Right ventricle myocardium inferior (tissue), 1 donor: ENCODE results near the gene S1PR3. TPM values are rescaled to one million over a fixed set of nuclear protein-coding genes. Genes with fewer than 3 reads are reported as not detected.
A peak's percentile ranks its signal among the peaks of the same experiment; 100 is the strongest.

Experiments
- ATAC-seq: fragments of 200-7000 bp; cut with Tn5 transposase; one replicate; pipeline ENCODE4 v1.9.1; 2020; ENCODE audit warnings: mild to moderate bottlenecking, moderate library complexity
- DNase-seq: peaks from one replicate; pipeline ENCODE4 v3.0.0; 2021; ENCODE audit errors: missing footprints
- intact Hi-C: fragments of 100-400 bp; cut with DNase I; formaldehyde crosslinking; loops from one replicate; pipeline ENCODE4 v1.11.0; 2022
- total RNA-seq: library from RNA; stranded (reverse); fragmentation: NEBNext Ultra II Directional; extraction: Animal tissue kit (Norgen Biotek cat#: 25700); gene quantifications from one replicate; pipeline ENCODE4 v1.2.1, GENCODE V29; 2021
- donor health status: DM: no; HTN: yes; CAD: no; lungs with severe emphysema.

S1PR3 gene
- total RNA-seq, 1 donor from 2014 or later = 27.5 TPM

- ATAC-seq = peak; percentile 89
- intact Hi-C loops = no loop called here
- no peak for DNase-seq
Observed at GRCh38 chr9:89046832-89047231, 55.6 kb downstream of the S1PR3 start.

GRCh38 chr9:89047667-89048066, 56.4 kb downstream of the S1PR3 start:
- intact Hi-C loops = no loop called here
- DNase-seq = no peak
- ATAC-seq = no peak

GRCh38 chr9:89048616-89049015, 57.3 kb downstream of the S1PR3 start:
- intact Hi-C loops = no loop called here
- ATAC-seq = no peak
- DNase-seq = no peak

GRCh38 chr9:89049646-89050045, 58.4 kb downstream of the S1PR3 start:
- intact Hi-C loops = no loop called here

GRCh38 chr9:89051421-89052025, 60.3 kb downstream of the S1PR3 start:
- intact Hi-C loops = no loop called here
- DNase-seq = no peak

More at GRCh38 chr9:89049646-89050045, 58.4 kb downstream of the S1PR3 start:
- ATAC-seq = no peak
- no peak for DNase-seq

GRCh38 chr9:89052470-89053097, 61.3 kb downstream of the S1PR3 start:
- intact Hi-C loops = no loop called here
- ATAC-seq (peak; percentile 90), DNase-seq (no peak)

More at GRCh38 chr9:89051421-89052025, 60.3 kb downstream of the S1PR3 start:
- no peak for ATAC-seq

- DNase-seq (no peak), ATAC-seq (no peak)
- intact Hi-C loops = no loop called here
Observed at GRCh38 chr9:89053301-89053700, 62.0 kb downstream of the S1PR3 start.

Other genes starting within 250 kb of the S1PR3 start
- gene SHC3, start 187.3 kb downstream of the S1PR3 start, total RNA-seq = 1.1 TPM